AG04449 (cell line): ENCODE data around the gene JAK1.

ENCODE experiments used
- CTCF ChIA-PET: fragments of 350-600 bp; formaldehyde crosslinking; extraction: SDS; loops from one replicate; lab custom pipeline; 2021; ENCODE audit warnings: antibody characterized with exemption; lab: Yijun Ruan, JAX
- POLR2A ChIA-PET: fragments of 400-600, 350-600 bp; formaldehyde crosslinking; extraction: SDS; loops from one replicate; lab custom pipeline; 2020; ENCODE audit warnings: antibody characterized with exemption, inconsistent platforms; lab: Yijun Ruan, JAX
- DNase-seq: peaks from one replicate; pipeline ENCODE4 v3.0.0-alpha.2; 2010; ENCODE audit warnings: low read depth, low spot score
- H3K4me3 ChIP-seq: 2 replicates; pipeline ENCODE4 v1.5.1; 2011; ENCODE audit warnings: low read depth, mild to moderate bottlenecking, control low read depth, low read length
- CTCF ChIP-seq: IDR thresholded peaks from one replicate; pipeline ENCODE4 v1.5.1; 2011; ENCODE audit warnings: mild to moderate bottlenecking, moderate library complexity, low read length, control low read depth, inconsistent platforms; ENCODE audit not compliant: insufficient read depth; ENCODE audit errors: missing control alignments

JAK1 gene

DNA sequence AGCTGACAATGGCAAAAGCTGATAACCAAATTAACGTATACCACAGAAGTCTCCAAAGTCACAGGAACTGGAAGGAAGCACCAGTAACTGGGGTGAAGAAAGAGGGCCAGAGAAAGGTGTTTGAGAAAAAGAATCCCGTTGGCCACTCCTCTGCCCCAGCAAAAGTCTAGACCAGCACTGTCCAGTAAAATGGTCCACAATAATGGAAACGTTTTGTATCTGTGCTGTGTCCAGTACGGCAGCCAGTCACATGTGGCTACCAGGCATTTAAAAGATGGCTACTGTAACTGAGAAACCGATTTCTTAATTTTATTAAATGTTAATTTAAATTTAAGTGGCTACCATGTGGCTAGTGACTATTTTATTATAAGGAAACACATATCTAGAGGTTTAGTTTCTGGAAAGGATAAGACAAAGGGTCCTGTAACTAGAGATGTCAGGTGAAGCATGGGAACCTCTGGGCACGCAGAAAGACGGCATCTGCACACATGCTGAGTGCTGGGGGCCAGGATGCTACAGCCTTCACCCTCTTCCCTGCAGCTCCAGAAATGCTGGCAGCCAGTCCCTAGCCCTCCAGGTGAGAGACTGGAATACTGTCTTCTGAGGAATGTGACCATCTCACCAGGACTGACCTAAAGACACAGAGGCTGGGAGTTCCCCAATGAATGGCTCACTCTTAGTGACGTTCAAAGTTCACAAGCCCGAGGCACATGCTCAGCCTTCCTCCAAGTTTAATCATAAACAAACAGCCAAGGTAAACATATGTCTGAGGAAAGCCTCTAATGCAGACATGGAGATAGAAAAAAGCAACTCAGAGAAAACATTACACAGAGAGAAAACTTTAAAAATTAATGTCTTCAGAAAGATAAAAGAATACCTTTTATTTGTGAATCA, 50.7 kb downstream of the JAK1 start:
- H3K4me3 ChIP-seq = no peak overlapping the region
- POLR2A ChIA-PET = no interaction called here
- CTCF ChIA-PET = interaction anchor here (1.1 to 1.5 kb wide), 3 partner anchors 13 to 51 kb away, joined by 3 read pairs; partner anchors contain the start of gene JAK1
- no peak for TF ChIP-seq CTCF
- DNase-seq = no peak

DNA sequence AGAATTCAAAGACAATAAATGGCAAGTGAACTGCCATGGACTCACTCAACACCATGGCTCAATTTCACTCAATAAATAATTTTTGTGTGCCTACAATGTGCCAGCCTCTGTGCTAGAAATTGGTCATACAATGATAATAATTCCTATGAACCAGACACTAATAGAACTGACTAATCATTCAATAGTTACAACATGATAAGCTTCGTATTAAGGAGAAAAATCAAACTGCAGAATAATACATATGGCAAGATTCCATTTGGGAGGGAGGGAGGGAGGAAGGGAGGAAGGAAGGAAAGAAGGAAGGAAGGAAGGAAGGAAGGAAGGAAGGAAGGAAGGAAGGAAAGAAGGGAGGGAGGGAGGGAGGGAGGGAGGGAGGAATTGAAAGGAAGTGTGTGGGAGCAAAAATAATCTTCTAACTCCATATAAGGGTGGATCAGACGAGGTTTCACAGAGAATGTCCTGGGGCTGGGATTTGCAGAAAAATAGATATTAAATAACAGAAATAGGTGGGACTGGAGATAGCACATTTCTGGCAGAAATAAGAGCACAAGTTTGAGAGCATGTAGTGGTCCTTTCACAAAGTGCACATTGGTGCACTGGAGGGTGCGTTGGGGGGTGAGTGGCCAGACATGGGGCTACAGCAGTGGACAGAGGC, 52.9 kb downstream of the JAK1 start:
- CTCF ChIA-PET = interaction anchor here (0.9 to 1.5 kb wide), 3 partner anchors 9 to 13 kb away, joined by 3 to 4 read pairs (median 3); no protein-coding TSS in a partner anchor

DNA sequence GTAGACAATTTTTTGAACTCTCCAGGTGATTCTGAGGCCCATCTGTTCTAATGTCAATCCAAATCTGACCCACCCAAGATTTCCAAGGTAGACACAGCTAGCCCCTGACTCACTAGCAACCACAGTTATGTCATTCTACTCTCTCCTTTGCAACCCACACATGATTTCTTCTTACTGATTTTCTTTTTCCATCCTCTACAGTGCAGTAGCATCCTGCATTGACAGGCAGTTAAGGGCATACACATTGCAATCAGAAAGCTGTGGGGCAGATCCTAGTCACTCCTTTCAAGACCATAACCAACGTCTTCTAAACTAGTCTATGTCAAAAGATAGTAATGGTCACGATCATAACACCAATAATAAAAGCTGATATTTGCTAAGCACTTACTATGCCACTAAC, 54.2 kb downstream of the JAK1 start:
- no peak overlapping the region for H3K4me3 ChIP-seq
- no peak for DNase-seq
- ChIA-PET POLR2A (interaction anchor here (1.2 kb wide), 1 partner anchor 50 kb away, joined by 3 read pairs; no protein-coding TSS in a partner anchor), CTCF (no interaction called here)
- TF ChIP-seq CTCF = no peak

More for the DNA sequence above, 52.9 kb downstream of the JAK1 start:
- POLR2A ChIA-PET = no interaction called here
- no peak overlapping the region for H3K4me3 ChIP-seq
- no peak for TF ChIP-seq CTCF
- no peak for DNase-seq

DNA sequence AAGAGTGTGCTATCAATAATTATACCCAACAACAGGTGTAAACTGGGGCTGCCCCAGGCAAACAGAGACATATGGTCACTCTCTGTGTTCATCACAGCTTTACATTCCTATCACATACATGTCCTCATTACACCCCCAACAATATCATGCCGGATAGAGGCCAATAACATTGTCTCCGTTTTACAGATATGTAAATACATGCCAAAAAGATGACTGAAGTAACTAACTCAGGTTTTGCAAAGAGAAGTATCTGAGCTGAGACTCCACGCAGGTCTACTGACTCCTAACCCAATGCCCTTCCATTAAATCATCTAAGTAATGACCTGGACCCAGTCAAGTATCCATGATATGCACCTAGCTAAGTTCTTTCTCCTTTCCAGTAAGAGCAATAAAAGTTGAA, 55.0 kb downstream of the JAK1 start:
- DNase-seq = no peak
- no peak for TF ChIP-seq CTCF
- ChIA-PET POLR2A (interaction anchor here (1.2 kb wide), 1 partner anchor 51 kb away, joined by 3 read pairs; no protein-coding TSS in a partner anchor), CTCF (no interaction called here)
- H3K4me3 ChIP-seq = no peak overlapping the region

GRCh38 chr1:64909031-64909430, 57.3 kb downstream of the JAK1 start:
- no peak overlapping the region for H3K4me3 ChIP-seq
- POLR2A ChIA-PET = interaction anchor here (0.7 kb wide), 1 partner anchor 17 kb away, joined by 3 read pairs; no protein-coding TSS in a partner anchor
- peak; percentile 21 for DNase-seq
- CTCF ChIA-PET = interaction anchor here (0.8 to 1.8 kb wide), 5 partner anchors 9 to 29 kb away, joined by 3 to 6 read pairs (median 3); no protein-coding TSS in a partner anchor
- TF ChIP-seq CTCF = no peak
